Naive B cell (primary cell): Measurements from ENCODE around the gene ODAD4. TPM values are rescaled to one million over a fixed set of nuclear protein-coding genes. Genes with fewer than 3 reads are reported as not detected.
A peak's percentile ranks its signal among the peaks of the same experiment; 100 is the strongest.
"Not testable (repeated sequence)": the region's sequence is repeated elsewhere in the genome, so short reads cannot be mapped to it uniquely, and the experiment has no call there.

Experiments used
- ATAC-seq, 2 donors: fragments of 150-1000 bp; cut with Tn5 transposase; 2 replicates each; pipeline ENCODE4 v1.10.0; 2021; ENCODE audit warnings: low read depth in 2 of 2, mild to moderate bottlenecking in 2 of 2, moderate library complexity in 2 of 2
- DNase-seq: peaks from one replicate; pipeline ENCODE4 v3.0.0; 2022
- H3K27ac Mint-ChIP-seq, 6 donors: one replicate each; pipeline ENCODE4 v1.8.0; 2020 to 2022; ENCODE audit warnings: mild to moderate bottlenecking in 6 of 6, mixed read lengths in 6 of 6, moderate library complexity in 5 of 6, inconsistent platforms in 2 of 6
- H3K27me3 Mint-ChIP-seq, 3 donors: one replicate each; pipeline ENCODE4 v1.8.0; 2021 to 2022; ENCODE audit warnings: mixed read lengths in 3 of 3, mild to moderate bottlenecking in 1 of 3
- H3K36me3 Mint-ChIP-seq, 2 donors: one replicate each; pipeline ENCODE4 v1.8.0; 2020 to 2022; ENCODE audit warnings: mixed read lengths in 2 of 2, inconsistent platforms in 1 of 2, mild to moderate bottlenecking in 1 of 2
- H3K4me1 Mint-ChIP-seq, 3 donors: one replicate each; pipeline ENCODE4 v1.8.0; 2020 to 2022; ENCODE audit warnings: mixed read lengths in 3 of 3, inconsistent platforms in 1 of 3, mild to moderate bottlenecking in 1 of 3, moderate library complexity in 1 of 3
- H3K4me3 Mint-ChIP-seq, 8 donors: one replicate each; pipeline ENCODE4 v1.8.0; 2020 to 2022; ENCODE audit warnings: mild to moderate bottlenecking in 8 of 8, mixed read lengths in 8 of 8, moderate library complexity in 8 of 8, inconsistent platforms in 2 of 8
- H3K9me3 Mint-ChIP-seq, 7 donors: one replicate each; pipeline ENCODE4 v1.8.0; 2020 to 2022; ENCODE audit warnings: mixed read lengths in 7 of 7, mild to moderate bottlenecking in 5 of 7, inconsistent platforms in 2 of 7, moderate library complexity in 1 of 7
- polyA plus RNA-seq, 6 donors: library from polyadenylated mRNA; unstranded; fragments of 300-500 nt; fragmentation: Illumina TruSeq; gene quantifications; one replicate each; pipeline ENCODE4 v1.2.3, GENCODE V29; 2021; ENCODE audit warnings: low read depth in 6 of 6

ODAD4 gene
- polyA plus RNA-seq, 6 donors from 2014 or later: 0.17 to 0.60 (median 0.37) TPM; not detected in 2

DNA sequence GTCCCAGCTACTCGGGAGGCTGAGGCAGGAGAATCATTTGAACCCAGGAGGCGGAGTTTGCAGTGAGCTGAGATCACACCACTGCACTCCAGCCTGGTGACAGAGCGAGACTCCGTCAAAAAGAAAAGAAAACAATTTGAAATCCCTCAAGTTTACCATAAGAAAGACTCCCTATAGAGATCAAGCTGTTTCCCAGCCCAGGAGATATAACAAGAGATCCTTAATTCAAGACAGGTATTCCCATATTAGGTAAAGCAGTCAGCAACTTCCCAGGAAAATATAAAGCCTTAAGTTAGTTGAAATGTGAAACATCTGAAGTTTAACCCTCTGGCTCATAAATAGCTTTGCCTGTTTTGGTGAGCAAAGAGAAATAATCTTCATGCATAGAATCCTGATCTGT is 81.9 kb downstream of the ODAD4 start:
- H3K27me3 Mint-ChIP-seq, ATAC-seq, DNase-seq, H3K9me3 Mint-ChIP-seq: not testable (repeated sequence)
- H3K4me3 Mint-ChIP-seq: peak overlapping the region in 2 of 8 donors; percentile 11 to 55
- peaks cover 42 to 78% (median 52%) of the 10 kb centered on the region in 3 donors for H3K4me1 Mint-ChIP-seq
- peak overlapping the region in 1 of 6 donors; percentile 87 for H3K27ac Mint-ChIP-seq
- peaks cover 4 to 10% of the 10 kb centered on the region in 2 donors for H3K36me3 Mint-ChIP-seq

DNA sequence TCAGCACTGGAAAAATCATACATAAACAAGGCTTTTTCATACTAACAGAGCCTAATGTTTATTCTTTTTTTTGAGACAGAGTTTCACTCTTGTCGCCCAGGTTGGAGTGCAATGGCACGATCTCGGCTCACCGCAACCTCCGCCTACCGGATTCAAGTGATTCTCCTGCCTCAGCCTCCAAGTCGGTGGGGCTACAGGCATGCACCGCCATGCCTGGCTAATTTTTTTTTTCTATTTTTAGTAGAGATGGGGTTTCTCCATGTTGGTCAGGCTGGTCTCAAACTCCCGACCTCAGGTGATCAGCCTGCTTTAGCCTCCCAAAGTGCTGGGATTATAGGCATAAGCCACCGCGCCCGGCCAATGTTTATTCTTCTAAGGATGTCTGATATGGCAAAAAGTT is 83.3 kb downstream of the ODAD4 start:
- DNase-seq, H3K9me3 Mint-ChIP-seq, H3K27ac Mint-ChIP-seq, H3K27me3 Mint-ChIP-seq, ATAC-seq: not testable (repeated sequence)
- Mint-ChIP-seq H3K4me3 (peak overlapping the region in 1 of 8 donors; percentile 55), H3K4me1 (peaks cover 52 to 87% (median 63%) of the 10 kb centered on the region in 3 donors), H3K36me3 (peaks cover 4 to 12% of the 10 kb centered on the region in 2 donors)

Other genes starting within 250 kb of the ODAD4 start
- 1,000 to 10,000 TPM; 1,122 to 1,685 (median 1,504) TPM for gene EIF1, start 241.7 kb upstream of the ODAD4 start, polyA plus RNA-seq
- gene GAST, start 218.3 kb upstream of the ODAD4 start, polyA plus RNA-seq: not detected
- gene HAP1, start 196.0 kb upstream of the ODAD4 start, polyA plus RNA-seq: not detected
- gene JUP, start 143.9 kb upstream of the ODAD4 start, polyA plus RNA-seq: 100 to 1,000 TPM in 2 of 6 donors, 10 to 100 TPM in 4; 32.9 to 123 (median 51.0) TPM
- gene P3H4, start 118.7 kb upstream of the ODAD4 start, polyA plus RNA-seq: 1 to 10 TPM in 2 of 6 donors, under 1 TPM in 4; 0.39 to 2.9 (median 0.87) TPM
- gene FKBP10, start 117.6 kb upstream of the ODAD4 start, polyA plus RNA-seq: not detected
- gene NT5C3B, start 94.4 kb upstream of the ODAD4 start, polyA plus RNA-seq: 10 to 100 TPM; 28.9 to 49.8 (median 37.8) TPM
- gene KLHL10, start 92.8 kb upstream of the ODAD4 start, polyA plus RNA-seq: not detected
- 1 to 10 TPM; 3.6 to 9.8 (median 6.7) TPM for gene KLHL11, start 65.2 kb upstream of the ODAD4 start, polyA plus RNA-seq
- 10 to 100 TPM; 34.0 to 63.5 (median 49.8) TPM for gene ACLY, start 11.7 kb upstream of the ODAD4 start, polyA plus RNA-seq
- gene CNP, start 36.2 kb downstream of the ODAD4 start, polyA plus RNA-seq: 10 to 100 TPM; 27.5 to 42.4 (median 34.8) TPM
- gene DNAJC7, start 86.8 kb downstream of the ODAD4 start, polyA plus RNA-seq: 10 to 100 TPM; 33.4 to 98.0 (median 77.4) TPM
- 10 to 100 TPM; 25.0 to 42.1 (median 36.1) TPM for gene NKIRAS2, start 89.5 kb downstream of the ODAD4 start, polyA plus RNA-seq
- under 1 TPM; 0.13 to 0.87 (median 0.58) TPM for gene C17orf113, start 120.0 kb downstream of the ODAD4 start, polyA plus RNA-seq
- under 1 TPM in 1 of 6 donors, not detected in 5; 0.21 TPM for gene ZNF385C, start 167.9 kb downstream of the ODAD4 start, polyA plus RNA-seq
- gene DHX58, start 182.1 kb downstream of the ODAD4 start, polyA plus RNA-seq: 10 to 100 TPM in 5 of 6 donors, 1 to 10 TPM in 1; 9.4 to 22.3 (median 13.4) TPM
- gene KAT2A, start 190.8 kb downstream of the ODAD4 start, polyA plus RNA-seq: 10 to 100 TPM in 4 of 6 donors, 1 to 10 TPM in 2; 5.0 to 13.5 (median 10.1) TPM
- gene HSPB9, start 192.2 kb downstream of the ODAD4 start, polyA plus RNA-seq: under 1 TPM in 4 of 6 donors, not detected in 2; 0.17 to 0.37 (median 0.25) TPM
- 100 to 1,000 TPM in 3 of 6 donors, 10 to 100 TPM in 3; 72.4 to 137 (median 94.4) TPM for gene RAB5C, start 224.4 kb downstream of the ODAD4 start, polyA plus RNA-seq